KMS-11 (cell line): ENCODE results near the gene SEMA4C.

Experiments used
- H2AFZ ChIP-seq: fragments of 200-600 bp; sonication (generic); 2 replicates; pipeline ENCODE4 v1.6.1; 2016; ENCODE audit warnings: antibody characterized with exemption, mixed run types, low read depth
- H3K27ac ChIP-seq: fragments of 200-600 bp; sonication (generic); 2 replicates; pipeline ENCODE4 v1.6.1; 2016; ENCODE audit warnings: mild to moderate bottlenecking, mixed run types
- H3K27me3 ChIP-seq: fragments of 200-600 bp; sonication (generic); 2 replicates; pipeline ENCODE4 v1.6.1; 2017; ENCODE audit warnings: mild to moderate bottlenecking, low read depth, mixed run types, moderate library complexity; ENCODE audit not compliant: insufficient read depth
- H3K36me3 ChIP-seq: fragments of 200-600 bp; sonication (generic); 2 replicates; pipeline ENCODE4 v1.6.1; 2017; ENCODE audit warnings: mild to moderate bottlenecking, mixed run types; ENCODE audit not compliant: insufficient read depth
- H3K4me1 ChIP-seq: fragments of 200-600 bp; sonication (generic); 2 replicates; pipeline ENCODE4 v1.6.1; 2016; ENCODE audit warnings: mild to moderate bottlenecking, low read depth, mixed run types; ENCODE audit not compliant: poor library complexity, severe bottlenecking
- H3K4me2 ChIP-seq: fragments of 200-600 bp; sonication (generic); 2 replicates; pipeline ENCODE4 v1.7.0; 2016; ENCODE audit warnings: mild to moderate bottlenecking, mixed run types
- H3K4me3 ChIP-seq: fragments of 200-600 bp; sonication (generic); IDR thresholded peaks from 2 replicates; pipeline ENCODE4 v1.6.1; 2017; ENCODE audit warnings: low read depth, low read length, mixed read lengths; ENCODE audit not compliant: insufficient read depth
- H3K79me2 ChIP-seq: fragments of 200-600 bp; sonication (generic); 2 replicates; pipeline ENCODE4 v1.6.1; 2016; ENCODE audit warnings: low read depth, mixed run types; ENCODE audit not compliant: insufficient read depth
- H3K9ac ChIP-seq: fragments of 200-600 bp; sonication (generic); 2 replicates; pipeline ENCODE4 v1.6.1; 2016; ENCODE audit warnings: mild to moderate bottlenecking, mixed run types
- H4K20me1 ChIP-seq: fragments of 200-600 bp; sonication (generic); 2 replicates; pipeline ENCODE4 v1.6.1; 2016; ENCODE audit warnings: mild to moderate bottlenecking, mixed run types; ENCODE audit not compliant: insufficient read depth
- TF ChIP-seq, protein P1 (sequence below): fragments of 200-600 bp; sonication (generic); conservative IDR thresholded peaks from 2 replicates; pipeline ENCODE4 v1.6.1; 2017; ENCODE audit warnings: low read depth, mild to moderate bottlenecking, antibody characterized with exemption, low read length, moderate library complexity, mixed read lengths

The SEMA4C gene

GRCh38 chr2:96882230-96882629 is 12.3 kb upstream of the SEMA4C start:
- H3K27ac ChIP-seq, result no peak overlapping the region
- H3K79me2 ChIP-seq, result no peaks in the 10 kb centered on the region
- TF ChIP-seq, protein P1, sequence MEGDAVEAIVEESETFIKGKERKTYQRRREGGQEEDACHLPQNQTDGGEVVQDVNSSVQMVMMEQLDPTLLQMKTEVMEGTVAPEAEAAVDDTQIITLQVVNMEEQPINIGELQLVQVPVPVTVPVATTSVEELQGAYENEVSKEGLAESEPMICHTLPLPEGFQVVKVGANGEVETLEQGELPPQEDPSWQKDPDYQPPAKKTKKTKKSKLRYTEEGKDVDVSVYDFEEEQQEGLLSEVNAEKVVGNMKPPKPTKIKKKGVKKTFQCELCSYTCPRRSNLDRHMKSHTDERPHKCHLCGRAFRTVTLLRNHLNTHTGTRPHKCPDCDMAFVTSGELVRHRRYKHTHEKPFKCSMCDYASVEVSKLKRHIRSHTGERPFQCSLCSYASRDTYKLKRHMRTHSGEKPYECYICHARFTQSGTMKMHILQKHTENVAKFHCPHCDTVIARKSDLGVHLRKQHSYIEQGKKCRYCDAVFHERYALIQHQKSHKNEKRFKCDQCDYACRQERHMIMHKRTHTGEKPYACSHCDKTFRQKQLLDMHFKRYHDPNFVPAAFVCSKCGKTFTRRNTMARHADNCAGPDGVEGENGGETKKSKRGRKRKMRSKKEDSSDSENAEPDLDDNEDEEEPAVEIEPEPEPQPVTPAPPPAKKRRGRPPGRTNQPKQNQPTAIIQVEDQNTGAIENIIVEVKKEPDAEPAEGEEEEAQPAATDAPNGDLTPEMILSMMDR, result no peak
- H3K27me3 ChIP-seq, result no peaks in the 10 kb centered on the region
- no peaks in the 10 kb centered on the region for H3K4me1 ChIP-seq
- H3K4me2 ChIP-seq, result no peak overlapping the region
- no peaks in the 10 kb centered on the region for H4K20me1 ChIP-seq
- no peak overlapping the region for H2AFZ ChIP-seq
- H3K4me3 ChIP-seq, result no peak overlapping the region
- no peaks in the 10 kb centered on the region for H3K36me3 ChIP-seq
- no peak overlapping the region for H3K9ac ChIP-seq

GRCh38 chr2:96881349-96882195 is 11.7 kb upstream of the SEMA4C start:
- H3K36me3 ChIP-seq, result no peaks in the 10 kb centered on the region
- TF ChIP-seq, protein P1, result no peak
- no peaks in the 10 kb centered on the region for H4K20me1 ChIP-seq
- H3K4me2 ChIP-seq, result no peak overlapping the region
- H2AFZ ChIP-seq, result no peak overlapping the region
- no peak overlapping the region for H3K4me3 ChIP-seq
- no peaks in the 10 kb centered on the region for H3K79me2 ChIP-seq
- no peak overlapping the region for H3K27ac ChIP-seq
- H3K27me3 ChIP-seq, result no peaks in the 10 kb centered on the region
- H3K4me1 ChIP-seq, result peaks cover 1% of the 10 kb centered on the region
- no peak overlapping the region for H3K9ac ChIP-seq

GRCh38 chr2:96880891-96881273 is 11.0 kb upstream of the SEMA4C start:
- Histone ChIP-seq H3K4me3 (no peak overlapping the region), H3K36me3 (no peaks in the 10 kb centered on the region), H3K9ac (no peak overlapping the region), H2AFZ (no peak overlapping the region), H3K79me2 (no peaks in the 10 kb centered on the region), H4K20me1 (no peaks in the 10 kb centered on the region), H3K4me2 (no peak overlapping the region), H3K27me3 (no peaks in the 10 kb centered on the region), H3K4me1 (peaks cover 6% of the 10 kb centered on the region), H3K27ac (no peak overlapping the region)
- TF ChIP-seq, protein P1, result no peak

GRCh38 chr2:96879545-96880040 is 9.7 kb upstream of the SEMA4C start:
- Histone ChIP-seq H2AFZ (no peak overlapping the region), H3K27ac (no peak overlapping the region), H4K20me1 (no peaks in the 10 kb centered on the region), H3K4me1 (peaks cover 6% of the 10 kb centered on the region), H3K4me2 (no peak overlapping the region), H3K36me3 (no peaks in the 10 kb centered on the region), H3K79me2 (no peaks in the 10 kb centered on the region), H3K9ac (no peak overlapping the region), H3K27me3 (no peaks in the 10 kb centered on the region), H3K4me3 (no peak overlapping the region)
- TF ChIP-seq, protein P1, result no peak
